BLaER1 treated with 17β-estradiol and CSF1 and Interleukin-3, amounts not matched to agents 10 nM and 100 nM (cell line): ENCODE measurements around the gene ATP5F1E.

Source experiments
- H3K27ac ChIP-seq, 11 experiments: shearing (Covaris generic); formaldehyde crosslinking; 2 replicates each; pipeline ENCODE4 v1.8.1; 2022
- H3K27me3 ChIP-seq, 11 experiments: shearing (Covaris generic); formaldehyde crosslinking; 2 replicates each; pipeline ENCODE4 v1.8.1; 2022
- H3K36me3 ChIP-seq, 11 experiments: shearing (Covaris generic); formaldehyde crosslinking; 2 replicates each; pipeline ENCODE4 v1.8.1; 2022
- H3K4me1 ChIP-seq, 10 experiments: shearing (Covaris generic); formaldehyde crosslinking; 2 replicates each; pipeline ENCODE4 v1.8.1; 2022
- H3K4me2 ChIP-seq, 11 experiments: shearing (Covaris generic); formaldehyde crosslinking; 2 replicates each; pipeline ENCODE4 v1.8.1; 2022
- H3K4me3 ChIP-seq, 10 experiments: shearing (Covaris generic); formaldehyde crosslinking; 2 replicates each; pipeline ENCODE4 v1.8.1; 2022
- H3K9ac ChIP-seq, 11 experiments: shearing (Covaris generic); formaldehyde crosslinking; 2 replicates each; pipeline ENCODE4 v1.8.1; 2022
- H3K9me3 ChIP-seq, 11 experiments: shearing (Covaris generic); formaldehyde crosslinking; replicated peaks in 1 of 11; 2 replicates each; pipeline ENCODE4 v1.8.1; 2022
- H4K20me1 ChIP-seq, 11 experiments: shearing (Covaris generic); formaldehyde crosslinking; 2 replicates each; pipeline ENCODE4 v1.8.1; 2022
- Cebpa-rat ChIP-seq, 11 experiments: shearing (Covaris generic); IDR thresholded peaks; 2 replicates each; pipeline ENCODE4 v1.8.1; 2022

The ATP5F1E gene

GRCh38 chr20:59003836-59004492 lies 28.2 kb downstream of the ATP5F1E start:
- H3K4me2 ChIP-seq: peak overlapping the region; percentile 95 to 100 (median 97)
- no peaks in the 10 kb centered on the region for H3K9me3 ChIP-seq
- H3K4me3 ChIP-seq: peak overlapping the region in 5 of 10 experiments; percentile 65 to 78 (median 73); a peak in 9 of 20 replicates
- H3K27ac ChIP-seq: peak overlapping the region in 9 of 11 experiments; percentile 37 to 98 (median 85); a peak in 14 of 22 replicates
- peaks cover 0 to 22% (median 15%) of the 10 kb centered on the region in 11 experiments; a peak in 16 of 22 replicates for H3K27me3 ChIP-seq
- no peak for TF ChIP-seq Cebpa-rat (IDR thresholded peaks at IDR 0.05)
- peaks cover 0 to 59% (median 28%) of the 10 kb centered on the region in 11 experiments; a peak in 16 of 22 replicates for H4K20me1 ChIP-seq
- peak overlapping the region in 9 of 11 experiments; percentile 10 to 98 (median 82); a peak in 12 of 22 replicates for H3K9ac ChIP-seq
- peaks cover 57 to 75% (median 63%) of the 10 kb centered on the region in 10 experiments for H3K4me1 ChIP-seq
- peaks cover 0 to 54% (median 5%) of the 10 kb centered on the region in 11 experiments; a peak in 11 of 22 replicates for H3K36me3 ChIP-seq

- Histone ChIP-seq H3K9me3 (no peaks in the 10 kb centered on the region), H3K27me3 (peaks cover 0 to 22% (median 15%) of the 10 kb centered on the region in 11 experiments; a peak in 16 of 22 replicates), H3K9ac (peak overlapping the region in 3 of 11 experiments; percentile 5 to 98 (median 16); a peak in 3 of 22 replicates), H3K27ac (no peak overlapping the region; a peak in 1 of 22 replicates), H4K20me1 (peaks cover 0 to 70% (median 28%) of the 10 kb centered on the region in 11 experiments; a peak in 16 of 22 replicates), H3K4me1 (peaks cover 51 to 65% (median 53%) of the 10 kb centered on the region in 10 experiments), H3K36me3 (peaks cover 0 to 64% (median 8%) of the 10 kb centered on the region in 11 experiments; a peak in 14 of 22 replicates), H3K4me2 (peak overlapping the region in 9 of 11 experiments; percentile 95 to 100 (median 97); a peak in 16 of 22 replicates), H3K4me3 (0 out of 20 replicates have a peak overlapping the region, but pooled peaks of 2 of the 10 experiments have one; percentile 9 to 70)
- TF ChIP-seq Cebpa-rat (IDR thresholded peaks at IDR 0.05): no peak
Measured at GRCh38 chr20:59002874-59003399, 29.2 kb downstream of the ATP5F1E start.

GRCh38 chr20:59002388-59002787 lies 29.7 kb downstream of the ATP5F1E start:
- no peak overlapping the region for H3K27ac ChIP-seq
- H4K20me1 ChIP-seq: peaks cover 0 to 75% (median 33%) of the 10 kb centered on the region in 11 experiments; a peak in 16 of 22 replicates
- H3K9ac ChIP-seq: peak overlapping the region in 3 of 11 experiments; percentile 13 to 98 (median 16); a peak in 1 of 22 replicates
- H3K4me2 ChIP-seq: peak overlapping the region in 4 of 11 experiments; percentile 95 to 100 (median 98); a peak in 7 of 22 replicates
- H3K4me3 ChIP-seq: no peak overlapping the region
- H3K9me3 ChIP-seq: no peaks in the 10 kb centered on the region
- peaks cover 46 to 59% (median 48%) of the 10 kb centered on the region in 10 experiments for H3K4me1 ChIP-seq
- H3K36me3 ChIP-seq: peaks cover 3 to 69% (median 13%) of the 10 kb centered on the region in 11 experiments
- H3K27me3 ChIP-seq: peaks cover 0 to 19% (median 15%) of the 10 kb centered on the region in 11 experiments; a peak in 16 of 22 replicates
- TF ChIP-seq Cebpa-rat (IDR thresholded peaks at IDR 0.05): no peak

DNA sequence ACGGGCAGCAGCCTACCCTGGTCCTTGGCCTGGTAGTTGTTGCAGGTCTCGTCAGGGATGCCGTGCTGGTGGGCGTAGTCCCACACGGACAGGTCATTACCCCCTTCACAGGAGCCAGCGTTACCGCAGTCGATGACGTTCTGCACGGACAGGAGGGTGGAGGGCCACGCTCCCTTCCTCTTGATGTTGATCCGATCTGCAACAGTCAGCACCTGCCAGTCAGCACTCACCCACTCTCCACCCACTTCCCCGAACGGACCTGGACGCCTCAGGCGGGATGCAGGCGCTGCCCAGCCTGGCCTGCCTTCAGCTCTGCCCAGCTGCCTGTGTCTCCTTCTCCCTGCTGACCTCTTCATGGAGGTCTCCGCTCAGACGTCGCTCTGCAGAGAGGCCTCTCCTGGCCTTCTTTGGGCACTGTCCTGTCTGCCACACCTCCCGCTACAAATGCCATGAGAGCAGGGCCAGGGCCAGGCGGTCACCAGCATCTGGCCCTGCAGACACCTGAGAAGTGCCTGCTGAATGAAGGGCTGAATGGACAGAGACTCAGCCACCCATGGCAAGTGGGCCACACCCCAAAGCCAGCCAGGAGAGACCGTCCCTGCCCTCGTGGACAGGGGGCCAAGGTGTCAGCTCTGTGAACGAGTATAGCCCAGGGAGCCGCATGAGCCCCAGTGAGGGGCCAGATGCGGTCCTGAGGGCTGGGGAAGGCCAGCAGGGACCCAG lies 30.5 kb downstream of the ATP5F1E start:
- Histone ChIP-seq H3K9ac (no peak overlapping the region), H4K20me1 (peaks cover 0 to 83% (median 33%) of the 10 kb centered on the region in 11 experiments; a peak in 16 of 22 replicates), H3K36me3 (peaks cover 11 to 77% (median 21%) of the 10 kb centered on the region in 11 experiments)

DNA sequence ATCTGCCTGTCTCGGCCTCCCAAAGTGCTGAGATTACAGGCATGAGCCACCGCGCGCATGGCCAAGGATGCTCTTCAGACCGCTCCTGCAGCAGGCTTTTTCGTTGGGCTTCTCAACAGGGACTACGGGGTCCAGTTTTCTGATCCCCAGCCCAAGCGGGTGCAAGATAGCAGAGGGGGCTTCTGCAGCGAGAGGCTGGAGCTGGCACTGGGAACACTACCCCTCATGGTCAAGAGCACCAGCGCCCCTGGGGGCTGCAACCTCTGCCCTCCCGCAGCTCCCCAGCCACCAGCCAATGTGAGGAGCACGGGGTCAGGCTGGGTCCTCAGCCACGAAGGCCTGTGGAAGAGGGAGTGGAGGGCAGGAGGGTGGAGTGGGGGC lies 31.1 kb downstream of the ATP5F1E start:
- Histone ChIP-seq H3K9me3 (no peaks in the 10 kb centered on the region), H3K27me3 (peaks cover 0 to 7% (median 3%) of the 10 kb centered on the region in 11 experiments; a peak in 14 of 22 replicates), H3K27ac (no peak overlapping the region), H3K4me3 (no peak overlapping the region), H3K36me3 (peaks cover 16 to 83% (median 27%) of the 10 kb centered on the region in 11 experiments), H4K20me1 (peaks cover 0 to 88% (median 31%) of the 10 kb centered on the region in 11 experiments; a peak in 16 of 22 replicates), H3K4me1 (peaks cover 33 to 46% (median 36%) of the 10 kb centered on the region in 10 experiments), H3K4me2 (no peak overlapping the region), H3K9ac (no peak overlapping the region)
- no peak for TF ChIP-seq Cebpa-rat (IDR thresholded peaks at IDR 0.05)

More for the DNA sequence above, 30.5 kb downstream of the ATP5F1E start:
- Histone ChIP-seq H3K4me1 (peaks cover 38 to 51% (median 42%) of the 10 kb centered on the region in 10 experiments), H3K9me3 (no peaks in the 10 kb centered on the region), H3K4me2 (peak overlapping the region in 2 of 11 experiments; percentile 95 to 96; a peak in 2 of 22 replicates), H3K27ac (no peak overlapping the region), H3K27me3 (peaks cover 0 to 12% (median 8%) of the 10 kb centered on the region in 11 experiments; a peak in 16 of 22 replicates), H3K4me3 (no peak overlapping the region)
- TF ChIP-seq Cebpa-rat (IDR thresholded peaks at IDR 0.05): no peak

DNA sequence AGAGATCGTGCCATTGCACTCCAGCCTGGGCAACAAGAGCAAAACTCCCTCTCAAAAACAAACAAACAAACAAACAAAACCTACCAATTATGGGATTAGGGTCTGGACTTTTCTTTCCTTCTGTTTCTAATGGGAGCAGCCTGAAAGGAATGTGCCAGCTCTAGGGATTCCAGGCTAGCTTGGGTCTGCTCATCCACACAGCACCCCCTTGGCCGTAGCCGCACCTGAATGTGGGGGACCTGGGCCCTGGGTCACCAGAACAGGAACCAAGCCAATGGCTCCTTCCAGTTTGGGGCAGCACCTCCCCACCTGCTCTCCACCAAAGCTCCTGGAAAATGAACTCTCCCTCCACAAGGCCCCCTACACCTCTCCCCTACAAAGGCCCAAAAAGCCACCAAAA lies 31.8 kb downstream of the ATP5F1E start:
- H3K4me3 ChIP-seq: no peak overlapping the region
- TF ChIP-seq Cebpa-rat (IDR thresholded peaks at IDR 0.05): no peak
- peaks cover 24 to 90% (median 34%) of the 10 kb centered on the region in 11 experiments for H3K36me3 ChIP-seq
- H3K9ac ChIP-seq: no peak overlapping the region
- no peaks in the 10 kb centered on the region for H3K27me3 ChIP-seq
- H3K27ac ChIP-seq: no peak overlapping the region
- H3K4me1 ChIP-seq: peaks cover 25 to 38% (median 29%) of the 10 kb centered on the region in 10 experiments
- H4K20me1 ChIP-seq: peaks cover 0 to 96% (median 29%) of the 10 kb centered on the region in 11 experiments; a peak in 17 of 22 replicates
- no peak overlapping the region for H3K4me2 ChIP-seq
- H3K9me3 ChIP-seq: no peaks in the 10 kb centered on the region

- Histone ChIP-seq H3K9ac (no peak overlapping the region), H3K9me3 (no peaks in the 10 kb centered on the region), H3K27me3 (no peaks in the 10 kb centered on the region), H3K4me1 (peaks cover 9 to 34% (median 15%) of the 10 kb centered on the region in 10 experiments), H3K4me3 (no peak overlapping the region), H3K36me3 (peaks cover 40 to 100% (median 51%) of the 10 kb centered on the region in 11 experiments), H3K27ac (no peak overlapping the region), H4K20me1 (peaks cover under 1 to 100% (median 25%) of the 10 kb centered on the region in 11 experiments; a peak in 16 of 22 replicates), H3K4me2 (no peak overlapping the region)
- TF ChIP-seq Cebpa-rat (IDR thresholded peaks at IDR 0.05): no peak
Measured at GRCh38 chr20:58998656-58999055, 33.5 kb downstream of the ATP5F1E start.

GRCh38 chr20:58997141-58997770 lies 34.9 kb downstream of the ATP5F1E start:
- no peaks in the 10 kb centered on the region for H3K27me3 ChIP-seq
- no peak overlapping the region for H3K4me3 ChIP-seq
- H3K9ac ChIP-seq: 0 out of 22 replicates have a peak overlapping the region, but pooled peaks of 1 of the 11 experiments have one; percentile 7
- peaks cover 0 to 21% (median 3%) of the 10 kb centered on the region in 10 experiments; a peak in 8 of 20 replicates for H3K4me1 ChIP-seq
- no peak for TF ChIP-seq Cebpa-rat (IDR thresholded peaks at IDR 0.05)
- H3K4me2 ChIP-seq: no peak overlapping the region
- H3K9me3 ChIP-seq: no peaks in the 10 kb centered on the region
- peaks cover 54 to 100% (median 65%) of the 10 kb centered on the region in 11 experiments for H3K36me3 ChIP-seq
- peaks cover 8 to 100% (median 28%) of the 10 kb centered on the region in 11 experiments; a peak in 16 of 22 replicates for H4K20me1 ChIP-seq
- H3K27ac ChIP-seq: no peak overlapping the region
